ENCODE results near the gene APOA4. TPM values are rescaled to one million over a fixed set of nuclear protein-coding genes. Genes with fewer than 3 reads are reported as not detected.
A peak's percentile ranks its signal among the peaks of the same experiment; 100 is the strongest.

Gene APOA4
- total and polyA plus RNA-seq, 2 of the 13 experiments (the other 11 are each of a cell fraction or from before 2014, with no cell fraction given): 3.8 to 7.2 TPM

DNA sequence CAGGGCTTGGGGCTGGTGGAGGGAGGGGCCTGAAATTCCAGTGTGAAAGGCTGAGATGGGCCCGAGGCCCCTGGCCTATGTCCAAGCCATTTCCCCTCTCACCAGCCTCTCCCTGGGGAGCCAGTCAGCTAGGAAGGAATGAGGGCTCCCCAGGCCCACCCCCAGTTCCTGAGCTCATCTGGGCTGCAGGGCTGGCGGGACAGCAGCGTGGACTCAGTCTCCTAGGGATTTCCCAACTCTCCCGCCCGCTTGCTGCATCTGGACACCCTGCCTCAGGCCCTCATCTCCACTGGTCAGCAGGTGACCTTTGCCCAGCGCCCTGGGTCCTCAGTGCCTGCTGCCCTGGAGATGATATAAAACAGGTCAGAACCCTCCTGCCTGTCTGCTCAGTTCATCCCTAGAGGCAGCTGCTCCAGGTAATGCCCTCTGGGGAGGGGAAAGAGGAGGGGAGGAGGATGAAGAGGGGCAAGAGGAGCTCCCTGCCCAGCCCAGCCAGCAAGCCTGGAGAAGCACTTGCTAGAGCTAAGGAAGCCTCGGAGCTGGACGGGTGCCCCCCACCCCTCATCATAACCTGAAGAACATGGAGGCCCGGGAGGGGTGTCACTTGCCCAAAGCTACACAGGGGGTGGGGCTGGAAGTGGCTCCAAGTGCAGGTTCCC is 6.5 kb upstream of the APOA4 start, which contains the start of gene APOC3 (continued):
- TF ChIP-seq ZSCAN21 (CRISPR knock-in tag; IDR thresholded peaks at IDR 0.05; ENCODE audit: borderline replicate concordance): no peak; the same call in 1 of the 2 replicates
- no peak for TF ChIP-seq MTA3 (CRISPR knock-in tag; IDR thresholded peaks at IDR 0.05)
- TF ChIP-seq, protein P1, sequence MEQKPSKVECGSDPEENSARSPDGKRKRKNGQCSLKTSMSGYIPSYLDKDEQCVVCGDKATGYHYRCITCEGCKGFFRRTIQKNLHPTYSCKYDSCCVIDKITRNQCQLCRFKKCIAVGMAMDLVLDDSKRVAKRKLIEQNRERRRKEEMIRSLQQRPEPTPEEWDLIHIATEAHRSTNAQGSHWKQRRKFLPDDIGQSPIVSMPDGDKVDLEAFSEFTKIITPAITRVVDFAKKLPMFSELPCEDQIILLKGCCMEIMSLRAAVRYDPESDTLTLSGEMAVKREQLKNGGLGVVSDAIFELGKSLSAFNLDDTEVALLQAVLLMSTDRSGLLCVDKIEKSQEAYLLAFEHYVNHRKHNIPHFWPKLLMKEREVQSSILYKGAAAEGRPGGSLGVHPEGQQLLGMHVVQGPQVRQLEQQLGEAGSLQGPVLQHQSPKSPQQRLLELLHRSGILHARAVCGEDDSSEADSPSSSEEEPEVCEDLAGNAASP (CRISPR knock-in tag; IDR thresholded peaks at IDR 0.05; ENCODE audit: borderline replicate concordance): peak; percentile 64; the same call in 1 of the 2 replicates
- TF ChIP-seq, protein P2, sequence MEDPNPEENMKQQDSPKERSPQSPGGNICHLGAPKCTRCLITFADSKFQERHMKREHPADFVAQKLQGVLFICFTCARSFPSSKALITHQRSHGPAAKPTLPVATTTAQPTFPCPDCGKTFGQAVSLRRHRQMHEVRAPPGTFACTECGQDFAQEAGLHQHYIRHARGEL (CRISPR knock-in tag; IDR thresholded peaks at IDR 0.05): 0 out of 2 replicates have a peak, but pooled peaks have one; percentile 63
- TF ChIP-seq, protein P3, sequence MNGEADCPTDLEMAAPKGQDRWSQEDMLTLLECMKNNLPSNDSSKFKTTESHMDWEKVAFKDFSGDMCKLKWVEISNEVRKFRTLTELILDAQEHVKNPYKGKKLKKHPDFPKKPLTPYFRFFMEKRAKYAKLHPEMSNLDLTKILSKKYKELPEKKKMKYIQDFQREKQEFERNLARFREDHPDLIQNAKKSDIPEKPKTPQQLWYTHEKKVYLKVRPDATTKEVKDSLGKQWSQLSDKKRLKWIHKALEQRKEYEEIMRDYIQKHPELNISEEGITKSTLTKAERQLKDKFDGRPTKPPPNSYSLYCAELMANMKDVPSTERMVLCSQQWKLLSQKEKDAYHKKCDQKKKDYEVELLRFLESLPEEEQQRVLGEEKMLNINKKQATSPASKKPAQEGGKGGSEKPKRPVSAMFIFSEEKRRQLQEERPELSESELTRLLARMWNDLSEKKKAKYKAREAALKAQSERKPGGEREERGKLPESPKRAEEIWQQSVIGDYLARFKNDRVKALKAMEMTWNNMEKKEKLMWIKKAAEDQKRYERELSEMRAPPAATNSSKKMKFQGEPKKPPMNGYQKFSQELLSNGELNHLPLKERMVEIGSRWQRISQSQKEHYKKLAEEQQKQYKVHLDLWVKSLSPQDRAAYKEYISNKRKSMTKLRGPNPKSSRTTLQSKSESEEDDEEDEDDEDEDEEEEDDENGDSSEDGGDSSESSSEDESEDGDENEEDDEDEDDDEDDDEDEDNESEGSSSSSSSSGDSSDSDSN (CRISPR knock-in tag; IDR thresholded peaks at IDR 0.05): no peak
- TF ChIP-seq HOXA7 (CRISPR knock-in tag; IDR thresholded peaks at IDR 0.05): no peak
- TF ChIP-seq ZNF557 (CRISPR knock-in tag; IDR thresholded peaks at IDR 0.05): no peak
- TF ChIP-seq ZNF354B (CRISPR knock-in tag; IDR thresholded peaks at IDR 0.05): 0 out of 2 replicates have a peak, but pooled peaks have one; percentile 51
- TF ChIP-seq ZNF589 (CRISPR knock-in tag; conservative IDR thresholded peaks at IDR 0.05): no peak
- TF ChIP-seq, protein P4, sequence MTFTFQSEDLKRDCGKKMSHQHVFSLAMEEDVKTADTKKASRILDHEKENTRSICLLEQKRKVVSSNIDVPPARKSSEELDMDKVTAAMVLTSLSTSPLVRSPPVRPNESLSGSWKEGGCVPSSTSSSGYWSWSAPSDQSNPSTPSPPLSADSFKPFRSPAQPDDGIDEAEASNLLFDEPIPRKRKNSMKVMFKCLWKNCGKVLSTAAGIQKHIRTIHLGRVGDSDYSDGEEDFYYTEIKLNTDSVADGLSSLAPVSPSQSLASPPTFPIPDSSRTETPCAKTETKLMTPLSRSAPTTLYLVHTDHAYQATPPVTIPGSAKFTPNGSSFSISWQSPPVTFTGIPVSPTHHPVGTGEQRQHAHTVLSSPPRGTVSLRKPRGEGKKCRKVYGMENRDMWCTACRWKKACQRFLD (CRISPR knock-in tag; IDR thresholded peaks at IDR 0.05; ENCODE audit: borderline replicate concordance): no peak
- peak; percentile 95 for TF ChIP-seq HNF4G (IDR thresholded peaks at IDR 0.05; ENCODE audit: borderline replicate concordance, low read depth, low read length)
- TF ChIP-seq HNF4G (CRISPR knock-in tag; IDR thresholded peaks at IDR 0.05; ENCODE audit: borderline replicate concordance, low read depth): peak; percentile 96
- TF ChIP-seq CCDC6 (CRISPR knock-in tag; IDR thresholded peaks at IDR 0.05): peak; percentile 13; the same call in 1 of the 2 replicates
- TF ChIP-seq, protein P5, sequence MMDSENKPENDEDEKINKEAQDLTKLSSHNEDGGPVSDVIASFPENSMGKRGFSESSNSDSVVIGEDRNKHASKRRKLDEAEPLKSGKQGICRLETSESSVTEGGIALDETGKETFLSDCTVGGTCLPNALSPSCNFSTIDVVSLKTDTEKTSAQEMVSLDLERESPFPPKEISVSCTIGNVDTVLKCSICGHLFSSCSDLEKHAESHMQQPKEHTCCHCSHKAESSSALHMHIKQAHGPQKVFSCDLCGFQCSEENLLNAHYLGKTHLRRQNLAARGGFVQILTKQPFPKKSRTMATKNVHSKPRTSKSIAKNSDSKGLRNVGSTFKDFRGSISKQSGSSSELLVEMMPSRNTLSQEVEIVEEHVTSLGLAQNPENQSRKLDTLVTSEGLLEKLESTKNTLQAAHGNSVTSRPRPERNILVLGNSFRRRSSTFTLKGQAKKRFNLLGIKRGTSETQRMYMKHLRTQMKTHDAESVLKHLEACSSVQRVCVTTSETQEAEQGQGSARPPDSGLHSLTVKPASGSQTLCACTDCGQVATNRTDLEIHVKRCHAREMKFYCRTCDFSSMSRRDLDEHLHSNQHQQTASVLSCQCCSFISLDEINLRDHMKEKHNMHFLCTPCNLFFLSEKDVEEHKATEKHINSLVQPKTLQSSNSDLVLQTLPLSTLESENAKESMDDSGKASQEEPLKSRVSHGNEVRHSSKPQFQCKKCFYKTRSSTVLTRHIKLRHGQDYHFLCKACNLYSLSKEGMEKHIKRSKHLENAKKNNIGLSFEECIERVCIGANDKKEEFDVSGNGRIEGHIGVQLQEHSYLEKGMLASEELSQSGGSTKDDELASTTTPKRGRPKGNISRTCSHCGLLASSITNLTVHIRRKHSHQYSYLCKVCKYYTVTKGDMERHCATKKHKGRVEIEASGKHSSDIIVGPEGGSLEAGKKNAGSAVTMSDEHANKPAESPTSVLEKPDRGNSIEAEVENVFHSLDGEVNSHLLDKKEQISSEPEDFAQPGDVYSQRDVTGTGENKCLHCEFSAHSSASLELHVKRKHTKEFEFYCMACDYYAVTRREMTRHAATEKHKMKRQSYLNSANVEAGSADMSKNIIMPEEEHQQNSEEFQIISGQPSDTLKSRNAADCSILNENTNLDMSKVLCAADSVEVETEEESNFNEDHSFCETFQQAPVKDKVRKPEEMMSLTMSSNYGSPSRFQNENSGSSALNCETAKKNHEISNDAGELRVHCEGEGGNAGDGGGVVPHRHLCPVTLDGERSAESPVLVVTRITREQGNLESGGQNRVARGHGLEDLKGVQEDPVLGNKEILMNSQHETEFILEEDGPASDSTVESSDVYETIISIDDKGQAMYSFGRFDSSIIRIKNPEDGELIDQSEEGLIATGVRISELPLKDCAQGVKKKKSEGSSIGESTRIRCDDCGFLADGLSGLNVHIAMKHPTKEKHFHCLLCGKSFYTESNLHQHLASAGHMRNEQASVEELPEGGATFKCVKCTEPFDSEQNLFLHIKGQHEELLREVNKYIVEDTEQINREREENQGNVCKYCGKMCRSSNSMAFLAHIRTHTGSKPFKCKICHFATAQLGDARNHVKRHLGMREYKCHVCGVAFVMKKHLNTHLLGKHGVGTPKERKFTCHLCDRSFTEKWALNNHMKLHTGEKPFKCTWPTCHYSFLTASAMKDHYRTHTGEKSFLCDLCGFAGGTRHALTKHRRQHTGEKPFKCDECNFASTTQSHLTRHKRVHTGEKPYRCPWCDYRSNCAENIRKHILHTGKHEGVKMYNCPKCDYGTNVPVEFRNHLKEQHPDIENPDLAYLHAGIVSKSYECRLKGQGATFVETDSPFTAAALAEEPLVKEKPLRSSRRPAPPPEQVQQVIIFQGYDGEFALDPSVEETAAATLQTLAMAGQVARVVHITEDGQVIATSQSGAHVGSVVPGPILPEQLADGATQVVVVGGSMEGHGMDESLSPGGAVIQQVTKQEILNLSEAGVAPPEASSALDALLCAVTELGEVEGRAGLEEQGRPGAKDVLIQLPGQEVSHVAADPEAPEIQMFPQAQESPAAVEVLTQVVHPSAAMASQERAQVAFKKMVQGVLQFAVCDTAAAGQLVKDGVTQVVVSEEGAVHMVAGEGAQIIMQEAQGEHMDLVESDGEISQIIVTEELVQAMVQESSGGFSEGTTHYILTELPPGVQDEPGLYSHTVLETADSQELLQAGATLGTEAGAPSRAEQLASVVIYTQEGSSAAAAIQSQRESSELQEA (CRISPR knock-in tag; IDR thresholded peaks at IDR 0.05; ENCODE audit: not compliant biosample characterization): no peak

Data from HepG2 (cell line).